ENCODE measurements around the gene SEC14L6.

- TF ChIP-seq CTCF (IDR thresholded peaks at IDR 0.05) (no peak), POLR2A (IDR thresholded peaks at IDR 0.05) (no peak)
Observed at GRCh38 chr22:30490399-30490798, 56.1 kb downstream of the SEC14L6 start.

Measured in lower leg skin (tissue), 3 donors.